Activated T-cell treated with anti-CD3 and anti-CD28 coated beads, Interleukin-2, amount 50 U/mL, for 72 hours (primary cell): ENCODE data around the gene HEMGN. TPM values are rescaled to one million over a fixed set of nuclear protein-coding genes. Genes with fewer than 3 reads are reported as not detected.

Experiments used
- ATAC-seq, 2 donors: fragments of 150-1000 bp; cut with Tn5 transposase; replicated peaks in 1 of 2; 2 replicates each; pipeline ENCODE4 v1.10.0; 2021; ENCODE audit warnings: moderate library complexity in 2 of 2, mild to moderate bottlenecking in 1 of 2
- DNase-seq, 2 donors: peaks; one replicate each; pipeline ENCODE4 v3.0.0; 2021 to 2022; ENCODE audit warnings: mixed read lengths in 1 of 2
- H3K27ac Mint-ChIP-seq: one replicate; pipeline ENCODE4 v1.8.0; 2022; ENCODE audit warnings: mild to moderate bottlenecking, moderate library complexity, mixed read lengths
- H3K27me3 Mint-ChIP-seq: one replicate; pipeline ENCODE4 v1.8.0; 2022; ENCODE audit warnings: low read depth, mixed read lengths
- H3K36me3 Mint-ChIP-seq, 2 donors: one replicate each; pipeline ENCODE4 v1.8.0; 2022; ENCODE audit warnings: mixed read lengths in 2 of 2, mild to moderate bottlenecking in 1 of 2; ENCODE audit not compliant: insufficient read depth in 2 of 2
- H3K4me1 Mint-ChIP-seq: one replicate; pipeline ENCODE4 v1.8.0; 2022; ENCODE audit warnings: low read depth, mixed read lengths
- H3K4me3 Mint-ChIP-seq, 2 donors: one replicate each; pipeline ENCODE4 v1.8.0; 2022; ENCODE audit warnings: mild to moderate bottlenecking in 2 of 2, mixed read lengths in 2 of 2, moderate library complexity in 2 of 2
- H3K9me3 Mint-ChIP-seq, 2 donors: one replicate each; pipeline ENCODE4 v1.8.0; 2022; ENCODE audit warnings: mixed read lengths in 2 of 2
- total RNA-seq, 2 donors: library from RNA; stranded (reverse); gene quantifications; one replicate each; pipeline ENCODE4 v1.2.3, GENCODE V29; 2022

HEMGN gene
- total RNA-seq: 1 to 10 TPM; 1.1 to 1.5 TPM

GRCh38 chr9:97938081-97938644 lies at the start of gene HEMGN:
Gene HEMGN, minus strand, starts transcription at chr9:97938172. Its CDS starts 36 bp downstream, at chr9:97938136.
- peak within 1 kb of the TSS; percentile 80 for H3K27ac Mint-ChIP-seq
- peaks cover 28% of the 10 kb centered on the region for H3K4me1 Mint-ChIP-seq
- H3K36me3 Mint-ChIP-seq: no peaks in the 10 kb centered on the region
- DNase-seq (peak in 1 of 2 donors; percentile 11), ATAC-seq (peak; percentile 77 to 89)
- H3K27me3 Mint-ChIP-seq: no peaks in the 10 kb centered on the region
- peak within 1 kb of the TSS; percentile 31 to 70 for H3K4me3 Mint-ChIP-seq
- no peaks in the 10 kb centered on the region for H3K9me3 Mint-ChIP-seq

- no peaks in the 10 kb centered on the region for H3K27me3 Mint-ChIP-seq
- peak overlapping the region; percentile 56 to 69 for H3K4me3 Mint-ChIP-seq
- H3K4me1 Mint-ChIP-seq: peaks cover 73% of the 10 kb centered on the region
- no peaks in the 10 kb centered on the region for H3K9me3 Mint-ChIP-seq
- DNase-seq (no peak), ATAC-seq (no peak)
- H3K36me3 Mint-ChIP-seq: peaks cover 6 to 7% of the 10 kb centered on the region in 2 donors
- H3K27ac Mint-ChIP-seq: peak overlapping the region; percentile 89
Observed at GRCh38 chr9:97987487-97987886, 49.5 kb upstream of the HEMGN start.

- H3K9me3 Mint-ChIP-seq: no peaks in the 10 kb centered on the region
- peak; percentile 2 for ATAC-seq
- H3K4me1 Mint-ChIP-seq: peaks cover 73% of the 10 kb centered on the region
- peak overlapping the region; percentile 97 for H3K27ac Mint-ChIP-seq
- peak overlapping the region; percentile 86 to 89 for H3K4me3 Mint-ChIP-seq
- peak in 1 of 2 donors; percentile 45 for DNase-seq
- H3K36me3 Mint-ChIP-seq: peaks cover 5 to 6% of the 10 kb centered on the region in 2 donors
- H3K27me3 Mint-ChIP-seq: no peaks in the 10 kb centered on the region
Observed at GRCh38 chr9:97985058-97985861, 47.3 kb upstream of the HEMGN start.

- Mint-ChIP-seq H3K27ac (peak overlapping the region; percentile 75), H3K4me3 (peak overlapping the region; percentile 62 to 69), H3K4me1 (peaks cover 73% of the 10 kb centered on the region), H3K27me3 (no peaks in the 10 kb centered on the region), H3K36me3 (peaks cover 5 to 6% of the 10 kb centered on the region in 2 donors), H3K9me3 (no peaks in the 10 kb centered on the region)
- ATAC-seq: peak; percentile 43 to 44
- peak; percentile 88 to 89 for DNase-seq
Observed at GRCh38 chr9:97984188-97985057, 46.5 kb upstream of the HEMGN start.

GRCh38 chr9:97983589-97984187 lies 45.7 kb upstream of the HEMGN start:
- H3K27ac Mint-ChIP-seq: peak overlapping the region; percentile 75
- ATAC-seq (peak; percentile 4 to 12), DNase-seq (peak; percentile 56 to 58)
- H3K9me3 Mint-ChIP-seq: no peaks in the 10 kb centered on the region
- H3K36me3 Mint-ChIP-seq: peaks cover 4 to 6% of the 10 kb centered on the region in 2 donors
- no peaks in the 10 kb centered on the region for H3K27me3 Mint-ChIP-seq
- peaks cover 72% of the 10 kb centered on the region for H3K4me1 Mint-ChIP-seq
- H3K4me3 Mint-ChIP-seq: peak overlapping the region; percentile 82 to 83

- DNase-seq: peak; percentile 95 to 97
- no peaks in the 10 kb centered on the region for H3K9me3 Mint-ChIP-seq
- H3K4me3 Mint-ChIP-seq: peak within 1 kb of the TSS; percentile 87 to 88
- H3K36me3 Mint-ChIP-seq: peaks cover 0 to 6% of the 10 kb centered on the region in 2 donors
- no peaks in the 10 kb centered on the region for H3K27me3 Mint-ChIP-seq
- peak; percentile 88 to 89 for ATAC-seq
- H3K4me1 Mint-ChIP-seq: peaks cover 67% of the 10 kb centered on the region
- peak within 1 kb of the TSS; percentile 93 for H3K27ac Mint-ChIP-seq
Observed at GRCh38 chr9:97982683-97983588, 45.0 kb upstream of the HEMGN start, which contains the start of gene ANP32B. Gene ANP32B, plus strand, starts transcription at chr9:97983341. Its CDS starts 215 bp downstream, at chr9:97983556.

- Mint-ChIP-seq H3K36me3 (peaks cover 0 to 6% of the 10 kb centered on the region in 2 donors), H3K4me3 (peak overlapping the region; percentile 87 to 88), H3K27me3 (no peaks in the 10 kb centered on the region), H3K9me3 (no peaks in the 10 kb centered on the region), H3K27ac (peak overlapping the region; percentile 93), H3K4me1 (peaks cover 58% of the 10 kb centered on the region)
- DNase-seq (no peak), ATAC-seq (no peak)
Observed at GRCh38 chr9:97981846-97982682, 44.1 kb upstream of the HEMGN start.

GRCh38 chr9:97980918-97981845 lies 43.2 kb upstream of the HEMGN start:
- no peak for DNase-seq
- peak overlapping the region; percentile 93 for H3K27ac Mint-ChIP-seq

GRCh38 chr9:97980479-97980803 lies 42.5 kb upstream of the HEMGN start:
- peaks cover 42% of the 10 kb centered on the region for H3K4me1 Mint-ChIP-seq
- H3K9me3 Mint-ChIP-seq: no peaks in the 10 kb centered on the region
- no peak overlapping the region for H3K27ac Mint-ChIP-seq
- H3K36me3 Mint-ChIP-seq: peaks cover 0 to 4% of the 10 kb centered on the region in 2 donors
- ATAC-seq (no peak), DNase-seq (no peak)
- H3K4me3 Mint-ChIP-seq: no peak overlapping the region
- no peaks in the 10 kb centered on the region for H3K27me3 Mint-ChIP-seq

More at GRCh38 chr9:97980918-97981845, 43.2 kb upstream of the HEMGN start:
- ATAC-seq: no peak
- peaks cover 50% of the 10 kb centered on the region for H3K4me1 Mint-ChIP-seq
- no peaks in the 10 kb centered on the region for H3K9me3 Mint-ChIP-seq
- peaks cover 0 to 6% of the 10 kb centered on the region in 2 donors for H3K36me3 Mint-ChIP-seq
- no peaks in the 10 kb centered on the region for H3K27me3 Mint-ChIP-seq
- peak overlapping the region; percentile 87 to 88 for H3K4me3 Mint-ChIP-seq

GRCh38 chr9:97979788-97980478 lies 42.0 kb upstream of the HEMGN start:
- ATAC-seq: no peak
- Mint-ChIP-seq H3K27me3 (no peaks in the 10 kb centered on the region), H3K36me3 (peaks cover 0 to 3% of the 10 kb centered on the region in 2 donors), H3K4me3 (peak overlapping the region in 1 of 2 donors; percentile 20), H3K27ac (no peak overlapping the region), H3K4me1 (peaks cover 40% of the 10 kb centered on the region), H3K9me3 (no peaks in the 10 kb centered on the region)
- DNase-seq: no peak
